A673 (cell line): ENCODE measurements around the gene STK32A. TPM values are rescaled to one million over a fixed set of nuclear protein-coding genes. Genes with fewer than 3 reads are reported as not detected.

Source experiments
- BruUV-seq: library from RNA; stranded (reverse); fragments of 400-500 nt; replicated peaks from 2 replicates; lab custom pipeline; 2021; lab: Mats Ljungman, UMichigan
- CTCF ChIA-PET: fragments of 300-600 bp; sonication (Branson Sonifier 250); formaldehyde crosslinking; loops from one replicate; lab custom pipeline; 2022; ENCODE audit warnings: antibody characterized with exemption; lab: Charles Lee
- POLR2A ChIA-PET: fragments of 300-600 bp; sonication (Branson Sonifier 250); formaldehyde crosslinking; loops from one replicate; lab custom pipeline; 2022; ENCODE audit warnings: antibody characterized with exemption; ENCODE audit not compliant: low non-redundant PET; lab: Charles Lee
- DNase-seq: peaks from one replicate; pipeline ENCODE4 v3.0.0-alpha.2; 2015; ENCODE audit warnings: low spot score
- H3K27ac ChIP-seq: fragments of 200-600 bp; sonication (generic); 2 replicates; pipeline ENCODE4 v1.5.1; 2016; ENCODE audit warnings: mixed run types, low read depth, mild to moderate bottlenecking, mixed read lengths, antibody characterized with exemption, low read length; ENCODE audit not compliant: poor library complexity, severe bottlenecking
- H3K27me3 ChIP-seq: fragments of 200-600 bp; sonication (generic); replicated peaks from 2 replicates; pipeline ENCODE4 v1.6.1; 2017; ENCODE audit warnings: mixed run types, low read depth, mild to moderate bottlenecking, mixed read lengths, antibody characterized with exemption, low read length; ENCODE audit not compliant: insufficient read depth, poor library complexity
- H3K36me3 ChIP-seq: fragments of 200-600 bp; sonication (generic); 2 replicates; pipeline ENCODE4 v1.6.1; 2016; ENCODE audit warnings: mixed run types, mild to moderate bottlenecking, mixed read lengths, antibody characterized with exemption, low read length; ENCODE audit not compliant: insufficient read depth, poor library complexity, severe bottlenecking
- H3K4me1 ChIP-seq: fragments of 200-600 bp; sonication (generic); 2 replicates; pipeline ENCODE4 v1.6.1; 2017; ENCODE audit warnings: mixed run types, mild to moderate bottlenecking, mixed read lengths, antibody characterized with exemption, low read length; ENCODE audit not compliant: insufficient read depth, poor library complexity, severe bottlenecking
- H3K4me3 ChIP-seq: fragments of 200-600 bp; sonication (generic); 2 replicates; pipeline ENCODE4 v1.5.1; 2016; ENCODE audit warnings: low read depth, mixed run types, mild to moderate bottlenecking, mixed read lengths, low read length; ENCODE audit not compliant: poor library complexity, severe bottlenecking
- H3K9me3 ChIP-seq: fragments of 200-600 bp; sonication (generic); 2 replicates; pipeline ENCODE4 v1.6.1; 2016; ENCODE audit warnings: mixed run types, low read depth, mild to moderate bottlenecking, mixed read lengths, antibody characterized with exemption, low read length; ENCODE audit not compliant: poor library complexity, severe bottlenecking
- CTCF ChIP-seq: fragments of 300-800, 200-600 bp; sonication (generic); conservative IDR thresholded peaks from 2 replicates; pipeline ENCODE4 v1.5.1; 2017; ENCODE audit warnings: low read depth, mild to moderate bottlenecking, antibody characterized with exemption, low read length, moderate library complexity, mixed read lengths
- EZH2 ChIP-seq: fragments of 200-600 bp; sonication (generic); IDR thresholded peaks from 2 replicates; pipeline ENCODE4 v1.6.1; 2017; ENCODE audit warnings: borderline replicate concordance, low read depth, mild to moderate bottlenecking, mixed read lengths, antibody characterized with exemption, low read length; ENCODE audit not compliant: poor library complexity, severe bottlenecking
- intact Hi-C: fragments of 100-400 bp; cut with micrococcal nuclease; formaldehyde crosslinking; loops from one replicate; pipeline ENCODE4 v1.10.0; 2022; ENCODE audit not compliant: unreplicated experiment
- total RNA-seq: library from RNA; stranded (reverse); gene quantifications from 2 replicates; pipeline ENCODE4 v1.2.3, GENCODE V29; 2021

Gene STK32A
- total RNA-seq, 1 experiment from 2014 or later, result not detected

GRCh38 chr5:147397616-147398015, 162.8 kb downstream of the STK32A start:
- no peaks in the 10 kb centered on the region for H3K4me1 ChIP-seq
- H3K4me3 ChIP-seq, result no peak overlapping the region
- no peak overlapping the region for H3K27ac ChIP-seq
- no peaks in the 10 kb centered on the region for H3K36me3 ChIP-seq
- no peaks in the 10 kb centered on the region for H3K27me3 ChIP-seq
- CTCF ChIA-PET, result no interaction called here
- POLR2A ChIA-PET, result no interaction called here
- BruUV-seq, result no TSS peak
- DNase-seq, result no peak
- no peak for TF ChIP-seq CTCF
- TF ChIP-seq EZH2, result no peak
- H3K9me3 ChIP-seq, result no peaks in the 10 kb centered on the region
- intact Hi-C loops, result loop anchor here (10.0 kb wide), 1 partner anchor 173 kb away; no protein-coding TSS in a partner anchor

- no peaks in the 10 kb centered on the region for H3K36me3 ChIP-seq
- CTCF ChIA-PET, result no interaction called here
- no peak for DNase-seq
Observed at GRCh38 chr5:147398860-147399259, 164.0 kb downstream of the STK32A start.

GRCh38 chr5:147400126-147400809, 165.4 kb downstream of the STK32A start:
- no peaks in the 10 kb centered on the region for H3K9me3 ChIP-seq
- no peak for DNase-seq
- no peaks in the 10 kb centered on the region for H3K4me1 ChIP-seq
- ChIA-PET POLR2A (interaction anchor here (0.6 kb wide), 1 partner anchor 1544 kb away, joined by 3 read pairs; no protein-coding TSS in a partner anchor), CTCF (no interaction called here)
- no peak overlapping the region for H3K4me3 ChIP-seq
- H3K36me3 ChIP-seq, result no peaks in the 10 kb centered on the region
- no peak overlapping the region for H3K27ac ChIP-seq
- intact Hi-C loops, result no loop called here
- BruUV-seq, result no TSS peak
- TF ChIP-seq CTCF (no peak), EZH2 (no peak)
- H3K27me3 ChIP-seq, result no peaks in the 10 kb centered on the region

More at GRCh38 chr5:147398860-147399259, 164.0 kb downstream of the STK32A start:
- Histone ChIP-seq H3K27ac (no peak overlapping the region), H3K27me3 (no peaks in the 10 kb centered on the region), H3K4me1 (no peaks in the 10 kb centered on the region), H3K4me3 (no peak overlapping the region), H3K9me3 (no peaks in the 10 kb centered on the region)
- BruUV-seq, result no TSS peak
- TF ChIP-seq CTCF (no peak), EZH2 (no peak)
- intact Hi-C loops, result loop anchor here (10.0 kb wide), 1 partner anchor 174 kb away; no protein-coding TSS in a partner anchor
- POLR2A ChIA-PET, result no interaction called here
